ENCODE data around the gene MAGI2.

Gene MAGI2

DNA sequence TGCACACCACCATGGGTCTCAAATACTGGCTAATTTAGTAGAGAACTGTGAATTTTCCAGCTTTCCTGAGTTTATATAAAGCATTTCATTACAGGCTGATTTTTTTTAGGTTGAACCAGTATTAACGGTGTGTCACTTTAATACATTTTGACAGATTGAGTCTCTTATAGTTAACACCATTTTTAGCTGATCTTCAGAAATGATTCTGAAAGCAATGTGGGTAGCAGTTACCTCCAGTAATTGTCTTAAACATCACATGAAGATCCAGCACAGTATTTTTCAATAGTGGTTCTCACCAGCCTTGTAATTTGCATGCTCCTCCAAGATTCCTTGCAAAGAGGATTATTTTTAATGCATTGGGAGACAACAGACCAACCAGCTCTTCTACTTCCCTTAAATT lies 961.3 kb downstream of the MAGI2 start:
- DNase-seq (ENCODE audit: low read depth in 3 of 3): no peak

DNA sequence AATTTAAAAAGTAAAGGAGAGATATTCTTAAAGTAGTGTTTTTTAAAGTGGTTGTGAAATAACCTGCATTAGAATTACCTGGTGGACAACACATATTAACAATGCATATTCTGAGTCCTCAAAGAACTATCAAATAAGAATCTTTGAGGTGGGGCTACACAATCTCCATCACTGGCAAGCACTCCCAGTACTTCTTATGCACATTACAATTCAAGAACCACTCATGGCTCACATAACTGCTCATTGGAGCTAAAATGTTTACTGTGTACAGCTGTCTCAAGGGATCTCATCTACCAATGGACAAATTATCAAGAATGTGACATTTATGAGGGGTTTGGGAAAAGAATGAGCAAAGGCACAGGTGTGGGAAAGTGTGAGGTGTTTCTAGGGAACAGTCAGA lies 962.9 kb downstream of the MAGI2 start:
- no peak for DNase-seq (ENCODE audit: low read depth in 3 of 3)

DNA sequence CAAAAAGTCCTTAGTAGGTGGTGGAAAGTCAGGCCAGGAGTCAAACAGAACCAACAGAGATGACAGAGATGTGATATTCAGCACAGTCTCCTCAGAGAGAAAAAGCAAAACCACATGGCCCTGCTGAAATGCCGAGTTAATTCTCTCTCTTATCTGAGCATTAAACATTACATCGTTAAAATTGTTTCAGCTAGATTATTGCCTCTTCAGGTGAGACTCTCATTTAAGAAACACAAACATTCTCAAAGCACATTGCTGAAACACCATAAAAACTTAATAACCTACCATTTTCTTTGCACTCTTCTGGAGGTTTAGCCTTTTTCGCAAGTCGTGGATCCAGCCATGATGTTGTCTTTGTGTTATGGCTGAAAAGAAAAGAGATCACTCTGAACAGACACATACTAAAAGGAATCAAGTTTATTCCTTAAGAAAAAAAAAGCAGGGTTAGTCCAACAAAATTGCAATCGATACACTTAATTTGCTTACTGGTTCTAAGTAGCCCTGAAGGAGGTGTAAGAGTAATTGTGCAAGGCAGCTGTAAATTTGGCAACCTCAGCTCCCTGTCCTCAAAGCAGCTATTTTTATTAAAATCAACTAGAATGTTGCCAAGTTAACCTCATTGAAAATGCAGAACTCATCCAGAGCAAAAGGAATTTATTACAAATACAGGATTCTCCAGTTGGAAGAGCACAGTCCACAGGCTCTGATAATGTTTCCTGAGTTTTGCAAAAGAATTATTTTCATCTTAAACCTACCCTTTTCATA lies 963.8 kb downstream of the MAGI2 start:
- DNase-seq (ENCODE audit: low read depth in 3 of 3): no peak

DNA sequence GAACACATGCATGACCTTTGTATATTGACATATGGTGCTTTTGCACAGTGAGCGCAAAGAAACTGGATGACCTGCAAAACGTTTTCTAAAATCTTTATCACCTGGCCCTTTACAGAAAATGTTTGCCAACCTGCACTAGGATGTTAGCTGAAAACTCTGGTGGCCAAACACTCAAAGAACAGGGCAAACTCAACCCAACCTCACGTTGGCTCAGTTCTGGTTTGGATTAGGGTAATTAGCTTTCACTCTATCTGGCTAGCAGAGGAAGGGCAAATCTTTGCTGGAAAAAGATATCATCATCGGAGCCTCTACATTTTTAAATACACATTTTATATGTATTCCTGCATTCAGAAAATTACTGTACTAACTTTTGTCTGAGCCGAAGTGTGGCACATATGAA lies 966.0 kb downstream of the MAGI2 start:
- DNase-seq (ENCODE audit: low read depth in 3 of 3): no peak

DNA sequence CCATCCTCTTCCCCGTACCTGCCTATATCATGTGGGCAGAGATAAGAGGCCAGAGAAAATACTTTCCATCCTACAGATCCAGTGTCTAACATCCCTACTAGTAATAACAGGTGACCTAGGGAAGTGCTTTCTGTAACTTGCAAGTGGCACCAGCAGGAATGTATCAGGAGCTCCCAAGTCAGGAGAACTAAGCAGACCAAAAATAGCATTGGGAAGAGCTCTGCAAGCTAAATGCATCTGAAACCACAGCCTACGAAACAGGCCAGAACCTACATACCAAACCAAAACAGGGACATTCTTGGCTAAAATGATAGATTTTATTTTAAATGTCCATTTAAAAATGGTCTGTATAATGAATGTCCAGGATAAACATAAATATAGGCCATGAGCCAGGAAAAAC lies 974.1 kb downstream of the MAGI2 start:
- DNase-seq (ENCODE audit: low read depth in 3 of 3): no peak

DNA sequence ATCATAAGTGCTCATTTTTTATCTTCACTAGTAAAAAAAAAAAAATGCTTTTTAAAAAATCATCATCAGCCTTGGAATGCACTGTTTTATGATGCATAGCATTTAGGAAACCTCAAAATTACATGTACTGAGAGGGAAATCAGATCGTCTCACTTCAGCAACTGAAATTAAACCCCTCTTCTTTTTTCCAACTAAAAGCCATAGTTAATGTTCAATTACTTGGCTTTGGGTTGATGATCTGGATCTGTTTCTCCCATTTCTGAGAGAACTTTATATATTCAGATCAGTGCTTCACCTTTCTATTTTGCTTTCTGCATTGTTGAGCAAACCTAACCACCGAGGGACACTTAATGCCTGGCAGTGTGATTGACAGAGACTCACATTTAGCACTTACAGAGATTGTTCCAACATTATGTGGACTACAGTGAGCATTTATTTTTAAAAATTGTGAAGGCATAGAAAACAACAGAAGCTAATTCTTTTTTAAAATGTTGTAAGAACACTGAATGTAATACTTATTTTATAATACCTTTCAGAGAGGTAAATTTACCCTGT lies 976.5 kb downstream of the MAGI2 start:
- DNase-seq (ENCODE audit: low read depth in 3 of 3): no peak

DNA sequence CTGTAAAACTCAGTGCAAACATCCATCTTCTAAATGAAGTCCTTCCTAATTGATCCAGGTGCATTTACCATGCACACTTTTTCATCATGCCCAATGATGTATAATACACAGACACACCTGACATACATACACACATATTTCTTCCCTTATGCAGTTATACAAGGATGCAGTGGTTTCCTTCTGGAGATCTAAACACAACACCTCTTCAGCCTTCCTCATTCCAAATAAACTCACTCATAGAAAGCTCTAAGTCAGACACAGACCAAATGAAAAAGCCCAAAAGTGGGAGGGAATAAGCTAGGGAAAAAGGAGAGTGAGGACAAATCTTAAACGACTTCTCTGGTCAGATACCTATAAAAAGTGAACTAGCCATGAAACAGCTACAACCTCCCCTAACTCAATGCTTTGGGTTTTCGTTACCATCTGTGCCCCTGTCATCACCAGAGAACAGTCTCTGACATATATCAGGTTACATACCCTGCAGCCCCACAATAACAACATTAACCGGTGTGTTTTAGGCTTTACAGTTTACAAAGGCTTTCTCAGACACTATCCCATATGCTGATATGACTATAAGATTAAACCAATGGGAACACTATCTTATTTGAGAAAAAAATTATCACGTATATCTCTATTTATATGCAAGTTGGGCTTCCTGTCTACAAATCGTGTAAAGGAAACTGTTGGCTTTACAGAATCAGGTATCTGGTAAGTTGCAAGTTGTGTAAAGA lies 979.7 kb downstream of the MAGI2 start:
- DNase-seq (ENCODE audit: low read depth in 3 of 3): no peak

DNA sequence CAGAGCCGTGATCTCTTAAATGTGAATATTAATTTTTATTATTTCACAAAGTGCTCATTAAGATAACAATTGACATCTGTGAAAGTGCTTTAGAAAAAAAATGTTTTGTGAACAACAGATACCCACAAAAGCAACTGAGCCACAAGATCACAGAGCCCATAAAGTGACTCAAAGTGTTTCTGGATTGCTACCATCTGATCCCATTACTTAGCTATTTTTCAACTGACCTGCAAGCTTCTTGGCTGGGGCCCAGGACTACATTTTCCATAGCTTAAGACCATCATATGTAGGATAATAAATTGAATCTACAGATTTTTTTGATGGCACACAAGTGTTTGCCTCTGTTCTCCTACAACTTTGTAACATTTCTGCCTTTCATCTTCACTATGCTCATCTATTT lies 980.4 kb downstream of the MAGI2 start:
- no peak for DNase-seq (ENCODE audit: low read depth in 3 of 3)

DNA sequence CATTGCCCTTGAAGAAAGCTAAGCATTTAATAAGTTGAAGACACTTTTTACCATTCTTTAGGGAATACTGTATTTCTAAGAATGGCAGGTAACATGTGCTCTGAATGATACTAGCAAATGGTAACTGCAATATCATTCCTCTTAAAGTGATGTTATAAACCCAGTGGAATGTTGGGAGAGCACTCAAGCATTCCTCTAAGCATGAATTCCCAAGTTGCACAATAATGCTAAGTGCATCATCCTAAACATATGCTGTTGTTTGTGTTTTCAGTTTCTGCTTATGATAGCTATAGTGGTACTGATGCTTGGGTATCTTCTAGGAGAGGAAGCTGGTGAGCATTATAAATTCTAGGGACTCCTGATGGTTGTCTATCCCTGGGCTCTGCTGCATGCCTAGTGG lies 980.9 kb downstream of the MAGI2 start:
- no peak for DNase-seq (ENCODE audit: low read depth in 3 of 3)

DNA sequence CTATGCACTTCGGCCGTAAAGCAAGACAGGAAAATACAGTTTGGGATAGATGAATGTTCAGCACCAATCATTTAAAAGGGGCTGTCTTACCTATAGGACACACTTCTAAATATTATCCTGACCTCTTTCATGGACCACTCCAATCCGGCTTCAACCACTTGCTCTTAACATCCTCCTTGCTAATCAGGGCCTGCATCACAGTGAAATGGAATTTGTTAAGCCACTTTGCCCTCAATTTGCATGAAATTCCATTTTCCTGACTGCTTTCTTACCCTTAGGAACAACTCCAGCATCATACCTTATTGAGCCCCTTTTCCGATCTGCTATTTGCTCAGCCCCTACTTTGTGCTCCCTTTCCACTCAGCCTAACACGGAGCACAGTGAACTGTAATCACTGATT lies 987.6 kb downstream of the MAGI2 start:
- no peak for DNase-seq (ENCODE audit: low read depth in 3 of 3)

DNA sequence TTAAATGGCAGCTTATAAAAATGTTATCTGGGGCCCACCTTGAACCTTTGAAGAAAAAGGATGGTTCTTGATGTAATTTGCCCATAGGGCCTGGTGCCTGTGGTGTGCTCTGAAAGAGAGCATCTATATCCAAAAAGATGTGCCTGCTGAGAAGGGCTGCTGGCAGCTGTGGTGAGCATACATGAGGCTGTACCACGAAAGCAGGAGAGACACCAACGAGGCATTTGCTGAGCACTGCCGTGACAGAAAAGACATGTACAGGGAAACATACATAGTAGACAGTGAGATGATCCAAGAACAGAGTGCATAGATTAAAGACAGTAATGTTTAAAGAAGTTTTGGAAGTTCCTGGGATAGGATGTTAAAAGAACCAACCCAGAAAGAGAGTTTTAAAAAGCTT lies 990.4 kb downstream of the MAGI2 start:
- DNase-seq (ENCODE audit: low read depth in 3 of 3): no peak

DNA sequence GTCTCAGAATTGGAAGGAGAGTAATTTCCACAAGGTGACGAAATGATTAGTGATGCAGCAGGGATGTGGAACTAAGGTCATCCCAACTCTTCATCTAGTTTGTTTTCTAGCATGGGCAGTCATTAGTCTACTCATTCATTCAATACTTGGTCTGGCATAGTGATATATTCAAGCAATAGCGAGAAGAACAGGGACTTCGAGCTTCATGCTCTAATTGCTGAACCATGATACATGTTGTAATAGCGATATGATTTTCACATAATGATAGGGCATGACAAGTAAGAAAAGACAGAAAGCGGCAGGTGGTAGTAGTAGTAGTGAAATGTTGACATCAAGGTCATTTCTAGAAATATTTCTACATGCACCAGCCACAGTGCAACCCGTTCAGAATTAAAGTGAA lies 1002.8 kb downstream of the MAGI2 start:
- no peak for DNase-seq (ENCODE audit: low read depth in 3 of 3)

DNA sequence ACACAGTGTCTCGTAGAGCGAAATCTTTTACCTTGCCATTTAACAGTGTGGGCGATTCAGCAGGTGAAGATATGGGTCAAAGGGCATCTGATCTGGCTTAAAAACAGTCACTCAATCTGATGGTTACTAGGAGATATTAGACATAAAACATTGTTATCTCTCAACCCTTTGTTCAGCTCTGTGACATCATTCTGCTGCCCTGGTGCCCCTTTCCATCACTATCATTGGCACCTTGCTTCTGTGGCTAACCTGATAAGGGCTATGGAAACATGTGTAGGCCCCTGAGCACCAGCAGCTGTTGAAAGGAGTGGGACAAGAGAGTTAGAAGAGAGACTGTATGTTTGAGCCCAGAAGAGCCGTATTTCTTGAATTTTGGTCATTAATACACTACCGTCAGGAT lies 1004.6 kb downstream of the MAGI2 start:
- no peak for DNase-seq (ENCODE audit: low read depth in 3 of 3)

DNA sequence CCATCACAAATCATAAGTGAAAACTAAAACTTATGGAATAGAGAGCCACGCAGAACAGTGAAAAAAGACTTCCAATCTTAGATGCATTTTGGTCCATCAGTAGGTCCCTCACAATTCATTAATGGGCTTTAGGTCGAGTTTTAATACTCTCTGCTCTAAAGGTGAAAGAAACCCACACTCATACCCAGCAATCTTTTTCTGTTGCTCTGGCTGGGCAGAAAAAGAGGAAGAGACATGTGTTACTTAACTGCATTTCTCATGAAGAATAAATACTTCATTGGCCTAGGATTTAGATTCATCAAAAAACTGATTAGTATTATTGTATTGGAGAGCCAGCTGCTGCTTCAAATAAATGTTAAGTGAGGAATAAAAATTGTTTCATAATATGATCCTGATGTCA lies 1009.2 kb downstream of the MAGI2 start:
- no peak for DNase-seq (ENCODE audit: low read depth in 3 of 3)

DNA sequence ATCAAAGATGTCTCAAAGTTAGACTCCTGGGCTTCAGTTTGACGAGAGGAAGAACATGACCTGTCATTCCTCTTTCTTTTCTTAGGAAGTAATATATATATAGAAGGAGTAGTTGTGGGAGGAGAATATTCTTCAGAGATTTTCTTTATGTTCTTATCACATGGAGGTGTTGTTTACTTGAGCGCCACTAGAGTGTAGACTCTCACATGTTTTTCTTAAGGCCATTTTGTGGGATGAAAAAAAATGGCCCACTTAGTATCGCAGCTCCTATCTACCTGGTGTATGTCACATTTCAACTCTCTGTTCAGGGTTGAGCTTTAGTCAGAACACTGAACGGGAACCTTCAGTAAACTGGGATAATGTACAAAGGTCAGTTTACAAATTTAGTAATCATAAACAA lies 1009.7 kb downstream of the MAGI2 start:
- DNase-seq (ENCODE audit: low read depth in 3 of 3): no peak

DNA sequence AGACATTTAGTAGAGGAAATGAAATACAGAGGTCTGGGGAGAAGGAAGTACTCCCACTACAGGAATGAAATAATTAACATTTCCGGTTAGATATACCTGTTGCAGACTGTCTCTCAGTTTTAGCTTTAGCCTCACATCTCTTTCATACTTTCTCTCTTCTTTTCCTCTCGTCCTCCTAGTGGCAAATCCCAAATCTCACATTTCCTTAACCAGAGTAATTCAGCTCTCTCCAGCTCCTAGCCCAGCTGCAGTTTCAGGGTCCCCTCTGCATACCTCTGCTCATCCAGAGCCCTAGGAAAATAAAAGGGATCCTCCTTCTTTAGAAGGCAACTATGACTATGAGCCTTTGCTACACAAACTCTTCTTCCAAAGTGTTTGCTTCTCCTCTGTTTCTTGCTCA lies 1011.7 kb downstream of the MAGI2 start:
- DNase-seq (ENCODE audit: low read depth in 3 of 3): no peak

DNA sequence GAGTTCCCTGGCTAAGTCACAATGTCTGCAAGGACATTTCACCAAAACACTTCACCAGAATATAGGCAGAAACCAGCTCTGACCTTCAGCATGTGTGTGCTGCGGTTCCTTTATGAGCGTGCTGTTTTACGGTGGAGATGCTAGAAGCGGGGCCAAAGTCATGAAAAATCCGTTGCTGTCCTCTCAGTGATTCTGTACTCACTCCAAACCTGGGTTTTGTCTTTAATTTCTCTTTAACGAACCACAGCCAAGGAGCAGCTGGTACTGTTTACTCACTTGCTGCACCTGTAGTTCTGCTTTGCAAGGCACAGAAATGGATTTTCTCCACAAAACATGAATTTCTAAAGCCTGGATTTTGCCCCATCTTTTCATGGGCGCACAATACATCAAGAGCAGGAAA lies 1015.0 kb downstream of the MAGI2 start:
- DNase-seq (ENCODE audit: low read depth in 3 of 3): no peak

DNA sequence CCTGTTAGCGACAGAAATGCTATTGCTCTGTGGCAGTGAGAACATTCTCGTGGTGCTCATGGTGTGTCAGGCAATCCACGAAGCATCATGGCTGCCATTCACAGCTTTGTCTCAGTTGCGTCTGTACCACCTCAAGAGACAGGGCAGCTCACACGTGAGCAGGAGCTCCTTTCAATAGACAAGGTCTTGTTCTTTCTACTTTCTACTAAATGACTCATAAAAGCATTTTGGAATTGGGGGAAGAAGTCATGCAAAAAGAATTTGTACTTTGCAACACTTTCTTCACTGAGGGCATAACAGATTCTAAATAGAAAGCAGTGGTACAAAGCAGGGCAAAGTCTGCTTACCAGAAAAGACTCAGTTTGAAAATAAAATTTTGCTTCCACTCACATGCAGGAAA lies 1016.3 kb downstream of the MAGI2 start:
- no peak for DNase-seq (ENCODE audit: low read depth in 3 of 3)

DNA sequence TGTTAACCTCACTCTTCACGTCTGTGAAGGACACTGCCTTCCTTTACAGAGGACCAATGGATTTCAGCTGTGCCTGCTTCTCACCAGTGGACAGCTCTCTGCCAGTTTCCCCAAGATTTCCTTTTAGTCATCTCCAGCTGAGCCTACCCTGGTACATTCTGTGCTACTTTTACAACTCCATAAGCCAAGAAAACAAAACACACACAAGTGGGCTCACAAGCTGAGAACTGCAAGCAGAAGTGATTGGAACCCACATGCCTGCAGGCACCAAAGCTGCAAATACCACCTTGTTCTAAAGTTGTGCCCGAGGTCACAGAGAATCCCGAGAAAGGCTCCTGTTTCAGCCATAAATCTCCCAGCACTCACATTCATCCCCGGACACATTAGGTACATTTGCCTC lies 1018.1 kb downstream of the MAGI2 start:
- no peak for DNase-seq (ENCODE audit: low read depth in 3 of 3)

DNA sequence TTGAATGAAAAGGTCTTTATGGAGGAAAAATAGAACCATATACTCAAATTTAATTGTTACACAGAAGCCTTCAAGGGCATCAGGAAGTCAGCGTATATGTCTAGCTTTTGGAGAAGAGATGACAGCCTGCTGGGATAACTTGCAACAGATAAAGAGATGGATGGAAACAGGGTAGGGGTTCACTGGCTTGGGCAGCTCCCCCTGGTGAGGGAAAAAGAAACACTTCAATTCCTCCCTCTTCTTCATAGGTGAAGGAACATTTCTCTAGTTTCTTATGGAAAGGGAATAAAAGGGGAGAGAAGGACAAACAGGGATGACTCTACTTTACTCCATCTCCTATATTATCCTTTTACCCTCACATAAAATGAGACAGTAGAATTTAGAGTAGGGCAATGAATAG lies 1019.2 kb downstream of the MAGI2 start:
- no peak for DNase-seq (ENCODE audit: low read depth in 3 of 3)

DNA sequence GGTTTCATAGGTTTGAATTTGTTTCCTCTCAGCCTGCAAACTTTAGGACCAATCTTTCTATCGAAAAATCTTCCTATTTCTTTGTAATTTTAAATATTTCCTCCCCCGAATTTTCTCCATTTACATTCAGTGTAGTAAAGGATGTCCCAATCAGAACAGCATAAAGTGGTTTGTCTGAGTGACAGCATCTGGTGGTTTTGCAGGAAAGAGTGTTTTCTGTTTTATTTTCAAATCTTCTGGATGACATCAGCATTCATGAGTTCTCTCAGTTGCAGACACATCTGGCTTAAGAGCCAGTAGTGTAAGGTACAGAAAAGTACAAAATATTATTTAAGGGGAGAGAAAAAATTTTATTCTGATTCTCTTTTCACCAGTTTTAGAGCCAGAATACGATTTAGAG lies 1020.0 kb downstream of the MAGI2 start:
- DNase-seq (ENCODE audit: low read depth in 3 of 3): no peak

DNA sequence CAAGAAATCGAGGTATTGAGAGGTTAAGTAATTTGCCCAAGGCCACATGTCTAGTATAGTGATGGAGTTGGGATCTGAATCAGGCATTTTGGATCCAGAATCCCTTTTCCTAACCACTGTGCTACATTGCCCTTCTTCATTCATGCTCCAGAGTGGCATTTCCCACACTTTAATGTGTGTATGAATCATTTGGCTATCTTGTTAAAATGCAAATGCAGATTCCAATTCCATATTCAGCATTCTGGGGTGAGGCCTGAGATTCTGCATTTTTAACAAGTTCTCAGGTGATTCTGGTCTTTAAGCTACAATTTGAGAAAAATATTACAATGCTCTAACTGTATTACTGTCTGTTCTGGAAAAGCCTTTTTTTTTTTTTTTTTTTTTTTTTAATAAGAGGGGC lies 1023.6 kb downstream of the MAGI2 start:
- DNase-seq (ENCODE audit: low read depth in 3 of 3): no peak

DNA sequence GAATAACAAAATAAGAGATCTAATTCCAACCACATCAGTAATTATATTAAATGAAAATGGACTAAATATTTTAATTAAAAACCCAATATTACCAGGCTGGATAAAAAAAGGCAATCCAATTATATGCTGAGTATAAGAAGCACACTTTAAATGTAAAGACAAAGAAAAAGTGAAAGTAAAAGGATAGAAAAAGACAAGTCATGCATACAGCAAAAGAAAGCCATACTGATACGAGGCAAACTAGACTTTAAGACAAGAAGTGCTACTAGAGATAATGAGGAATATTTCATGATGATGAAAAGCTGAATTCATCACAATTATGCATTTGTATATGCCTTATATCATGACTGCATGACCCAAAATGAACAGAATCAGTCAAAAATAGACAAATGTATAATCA lies 1026.3 kb downstream of the MAGI2 start:
- no peak for DNase-seq (ENCODE audit: low read depth in 3 of 3)
